GM18526 (cell line): ENCODE results near the gene BRAF.

Experiments
- POLR2A ChIP-seq: IDR thresholded peaks from 3 replicates; pipeline ENCODE4 v1.6.1; 2011; ENCODE audit not compliant: insufficient read length; ENCODE audit errors: extremely low read depth

Gene BRAF

DNA sequence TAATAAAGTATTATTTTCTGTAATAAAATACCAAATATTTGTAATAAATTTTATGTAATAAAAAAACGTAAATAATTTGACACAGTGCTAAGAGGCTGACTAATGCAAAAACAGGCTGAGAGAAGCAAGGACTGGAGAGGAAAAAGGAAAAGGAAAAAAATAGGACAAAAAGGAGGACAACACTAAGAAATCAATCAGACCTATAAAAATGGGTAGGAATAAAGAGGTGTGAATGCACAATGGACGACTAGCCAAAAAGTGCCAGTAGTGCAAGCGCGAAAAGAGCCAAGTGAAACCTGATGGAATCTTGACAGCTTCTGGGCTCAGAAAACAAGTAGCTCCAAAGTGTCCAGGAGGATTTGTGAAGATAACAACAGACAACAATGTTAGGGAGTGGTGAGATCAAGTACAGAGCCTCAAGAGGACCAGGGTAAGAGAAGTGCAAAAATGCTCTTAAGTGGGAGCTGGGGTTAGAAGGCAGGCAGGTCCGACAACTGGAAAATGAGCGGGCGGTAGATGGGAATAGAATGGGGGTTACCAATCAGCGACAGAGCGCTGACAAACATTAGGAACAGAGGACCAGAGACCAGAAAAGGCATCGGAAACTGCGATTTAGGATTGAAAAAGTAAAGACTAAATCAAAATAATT, 1.2 kb downstream of the BRAF start:
- no peak for TF ChIP-seq POLR2A

- no peak for TF ChIP-seq POLR2A
Observed at GRCh38 chr7:140922741-140923345, 1.9 kb downstream of the BRAF start.

- TF ChIP-seq POLR2A, result no peak
Observed at GRCh38 chr7:140920745-140921144, 4.0 kb downstream of the BRAF start.

DNA sequence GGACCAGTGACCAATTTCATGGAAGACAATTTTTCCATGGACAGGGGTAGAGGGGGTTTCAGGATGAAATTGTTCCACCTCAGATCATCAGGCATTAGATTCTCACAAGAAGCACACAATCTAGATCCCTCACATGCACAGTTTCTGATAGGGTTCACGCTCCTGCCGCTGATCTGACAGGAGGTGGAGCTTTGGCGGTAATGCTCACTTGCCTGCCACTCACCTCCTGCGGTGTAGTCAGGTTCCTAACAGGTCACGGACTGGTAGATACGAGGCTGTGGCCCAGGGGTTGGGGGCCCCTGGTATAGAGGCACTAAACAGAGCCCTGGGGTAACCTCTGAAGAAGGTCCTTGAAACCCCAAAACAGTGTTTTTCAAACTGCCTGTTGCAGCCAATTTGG, 6.5 kb downstream of the BRAF start:
- TF ChIP-seq POLR2A, result no peak

DNA sequence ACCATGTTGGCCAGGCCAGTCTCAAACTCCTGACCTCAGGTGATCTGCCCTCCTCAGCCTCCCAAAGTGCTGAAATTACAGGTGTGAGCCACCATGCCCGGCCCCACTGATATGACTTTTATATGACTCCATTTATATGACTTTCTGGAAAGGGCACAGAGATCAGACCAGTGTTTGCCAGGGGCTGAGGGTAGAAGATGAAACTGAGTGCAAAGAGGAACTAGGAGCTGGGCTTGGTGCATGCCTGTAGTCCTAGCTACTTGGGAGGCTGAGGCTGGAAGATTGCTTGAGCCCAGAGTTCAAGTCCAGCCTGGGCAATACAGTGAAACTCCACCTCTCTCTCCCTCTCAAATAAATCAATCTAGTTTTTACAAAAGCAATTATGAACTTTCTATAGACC, 7.5 kb downstream of the BRAF start:
- TF ChIP-seq POLR2A, result no peak

- no peak for TF ChIP-seq POLR2A
Observed at GRCh38 chr7:140915935-140916555, 8.7 kb downstream of the BRAF start.

DNA sequence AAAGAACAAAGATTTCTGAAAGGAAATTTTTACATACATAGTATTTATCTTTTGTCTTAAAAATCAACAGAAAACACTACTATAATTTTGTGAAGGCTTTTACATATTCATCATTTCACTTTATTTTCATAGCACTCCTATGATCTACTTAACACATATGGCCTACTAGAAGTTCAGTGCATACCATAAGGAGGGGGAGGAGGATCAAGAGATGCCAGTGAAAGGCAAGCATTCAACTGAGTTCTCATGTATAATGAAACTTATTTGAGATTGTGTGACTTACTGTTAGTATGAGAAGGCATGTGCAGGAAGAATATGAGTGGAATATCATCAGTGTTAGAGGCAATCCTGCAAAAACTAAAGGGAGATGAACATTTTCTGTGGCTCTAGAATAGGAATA, 10.6 kb downstream of the BRAF start:
- TF ChIP-seq POLR2A, result no peak

- TF ChIP-seq POLR2A, result no peak
Observed at GRCh38 chr7:140911746-140912145, 13.0 kb downstream of the BRAF start.

DNA sequence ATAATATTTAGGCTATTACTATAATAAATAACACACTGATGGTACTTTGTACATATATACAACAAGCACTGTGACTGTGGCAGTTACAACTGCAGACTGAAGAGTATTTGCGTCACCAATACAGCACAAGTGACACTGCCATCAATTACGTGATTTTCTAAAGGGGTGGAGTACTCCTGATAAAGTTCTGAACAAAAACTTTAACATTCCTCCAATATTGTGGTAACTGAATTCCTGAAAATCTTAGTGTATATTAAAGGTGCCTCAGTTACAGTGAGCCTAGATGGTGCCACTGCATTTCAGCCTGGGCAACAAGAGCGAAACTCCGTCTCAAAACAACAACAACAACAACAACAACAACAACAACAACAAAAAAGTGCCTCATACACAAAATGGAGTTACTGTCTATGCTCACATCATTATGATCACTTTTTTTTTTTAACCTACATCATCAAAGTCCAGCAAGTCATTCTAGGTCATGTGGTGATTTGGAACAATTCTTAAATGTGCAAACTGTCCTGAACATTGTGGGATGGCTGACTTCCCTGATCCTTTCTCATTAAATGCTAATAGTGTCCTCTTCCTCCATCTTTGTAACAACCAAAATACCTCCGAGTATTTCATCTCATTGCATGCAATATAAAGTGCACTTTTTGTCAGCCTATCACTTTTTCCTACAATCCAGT, 15.1 kb downstream of the BRAF start:
- TF ChIP-seq POLR2A, result no peak

GRCh38 chr7:140908361-140908760, 16.4 kb downstream of the BRAF start:
- TF ChIP-seq POLR2A, result no peak

DNA sequence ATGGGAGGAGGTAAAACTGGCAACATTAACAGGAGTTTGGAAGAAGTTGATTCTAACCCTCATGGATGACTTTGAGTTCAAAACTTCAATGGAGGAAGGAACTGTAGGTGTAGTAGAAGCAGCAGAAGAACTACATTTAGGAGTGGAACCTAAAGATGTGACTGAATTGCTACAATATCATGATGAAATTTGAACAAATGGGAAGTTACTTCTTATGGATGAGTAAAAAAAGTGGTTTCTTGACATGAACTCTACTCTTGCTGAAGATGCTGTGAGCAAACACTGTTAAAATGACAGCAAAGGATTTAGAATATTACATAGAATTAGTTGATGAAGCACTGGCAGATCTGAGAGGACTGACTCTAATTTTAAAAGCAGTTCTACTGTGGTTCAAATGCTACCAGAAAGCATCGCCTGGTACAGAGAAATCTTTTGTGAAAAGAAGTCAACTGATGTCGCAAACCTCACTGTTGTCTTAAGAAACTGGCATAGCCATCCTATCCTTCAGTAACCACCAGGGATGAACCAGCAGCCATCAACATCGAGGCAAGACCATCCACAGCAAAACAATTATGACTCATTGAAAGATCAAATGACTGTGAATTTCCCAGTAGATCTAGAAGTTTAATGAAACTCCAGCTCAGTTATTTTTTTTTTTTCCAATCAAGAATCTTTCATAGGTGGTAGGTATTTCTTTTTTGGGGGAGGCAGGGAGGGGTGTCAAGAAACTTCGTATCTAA, 20.8 kb downstream of the BRAF start:
- no peak for TF ChIP-seq POLR2A

- TF ChIP-seq POLR2A, result no peak
Observed at GRCh38 chr7:140902303-140902953, 22.3 kb downstream of the BRAF start.

DNA sequence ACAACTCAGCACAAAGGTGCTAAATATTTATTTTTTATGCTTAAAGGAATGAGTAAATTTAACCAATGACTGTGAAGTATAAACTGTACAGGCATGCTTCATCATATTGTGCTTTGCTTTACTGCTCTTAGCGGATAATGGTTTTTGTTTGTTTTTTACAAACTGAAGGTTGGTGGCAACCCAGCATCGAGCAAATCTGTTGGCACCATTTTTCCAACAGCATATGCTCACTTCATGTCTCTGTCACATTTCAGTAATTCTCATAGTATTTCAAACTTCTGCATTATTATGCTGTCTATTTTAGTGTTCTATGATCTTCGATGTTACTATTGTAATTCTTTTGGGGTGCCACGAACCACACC, 22.8 kb downstream of the BRAF start:
- no peak for TF ChIP-seq POLR2A

DNA sequence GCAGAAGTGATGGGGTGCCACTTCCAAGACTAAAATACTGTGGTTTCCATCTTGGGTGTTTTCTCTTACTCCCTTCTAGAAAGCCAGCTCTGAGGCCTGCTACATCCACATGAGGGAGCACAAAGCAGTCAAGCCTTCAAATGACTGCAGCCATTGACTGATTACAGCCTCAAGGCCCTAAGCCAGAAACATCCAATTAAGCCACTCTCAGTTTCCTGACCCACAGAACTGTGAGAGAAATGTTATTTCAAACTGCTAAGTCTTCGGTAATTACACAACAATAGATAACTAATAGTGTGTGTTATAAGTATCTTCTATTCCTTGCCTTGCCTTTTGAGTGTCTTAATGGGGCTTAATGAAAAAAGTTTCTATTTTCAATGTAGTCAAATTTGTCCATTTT, 24.8 kb downstream of the BRAF start:
- no peak for TF ChIP-seq POLR2A
